H1 (cell line): ENCODE measurements around the gene GPR61.

Source experiments
- CHD2 ChIP-seq: IDR thresholded peaks from 2 replicates; pipeline ENCODE4 v1.6.1; 2012; ENCODE audit warnings: low read length, improper control_type of control experiment
- CTCF ChIP-seq, 3 experiments: IDR thresholded peaks; 1 replicate in 2 of 3; 2 replicates in 1 of 3; pipeline versions ENCODE4 v1.5.1 to v1.6.1; 2011; ENCODE audit warnings: low read length in 3 of 3, mild to moderate bottlenecking in 3 of 3, inconsistent platforms in 2 of 3, low read depth in 1 of 3, moderate library complexity in 1 of 3; ENCODE audit not compliant: insufficient read depth in 1 of 3; ENCODE audit errors: control extremely low read depth in 1 of 3
- HDAC2 ChIP-seq, 2 experiments: fragments of 300-600 bp in 1 of 2; sonication (generic) in 1 of 2; IDR thresholded peaks; 2 replicates each; pipeline ENCODE4 v1.6.1; 2011 to 2012; ENCODE audit warnings: low read depth in 2 of 2, low read length in 2 of 2, mild to moderate bottlenecking in 2 of 2, moderate library complexity in 2 of 2, borderline replicate concordance in 1 of 2, inconsistent platforms in 1 of 2
- POLR2AphosphoS5 ChIP-seq: IDR thresholded peaks from 2 replicates; pipeline ENCODE4 v1.6.1; 2011; ENCODE audit warnings: low read depth, low read length
- SIN3A ChIP-seq, 2 experiments: IDR thresholded peaks in 1 of 2; conservative IDR thresholded peaks in 1 of 2; 2 replicates each; pipeline ENCODE4 v1.6.1; 2011 to 2012; ENCODE audit warnings: low read length in 2 of 2, improper control_type of control experiment in 1 of 2, low read depth in 1 of 2, mild to moderate bottlenecking in 1 of 2
- SRF ChIP-seq: IDR thresholded peaks from 2 replicates; pipeline ENCODE4 v1.6.1; 2011; ENCODE audit warnings: mild to moderate bottlenecking, low read depth, low read length, moderate library complexity

- TF ChIP-seq CTCF (IDR thresholded peaks at IDR 0.05; ENCODE audit: control extremely low read depth in 1 of 3, insufficient read depth in 1 of 3, low read depth in 1 of 3, low read length in 3 of 3) (peak; percentile 76 to 91 (median 81)), CHD2 (peak; percentile 97), SRF (no peak), HDAC2 (IDR thresholded peaks at IDR 0.05; ENCODE audit: borderline replicate concordance in 1 of 2, low read depth in 2 of 2, low read length in 2 of 2) (peak; percentile 36 to 96; a peak in 3 of 4 replicates), POLR2AphosphoS5 (peak; percentile 32; the same call in 1 of the 2 replicates), SIN3A (conservative IDR thresholded peaks at IDR 0.05 in 1 of 2, IDR thresholded peaks at IDR 0.05 in 1 of 2; ENCODE audit: low read depth in 1 of 2, low read length in 2 of 2) (peak; percentile 61 to 97; a peak in 3 of 4 replicates)
Observed at GRCh38 chr1:109493805-109494539, 45.7 kb upstream of the GPR61 start, which contains the start of gene CYB561D1.
